GM23338 (cell line): Measurements from ENCODE around the gene LDLRAD2. TPM values are rescaled to one million over a fixed set of nuclear protein-coding genes. Genes with fewer than 3 reads are reported as not detected.

Experiments used
- ETS1 ChIP-seq: IDR thresholded peaks from 2 replicates; pipeline ENCODE4 v1.6.1; 2016; ENCODE audit warnings: antibody characterized with exemption
- JUNB ChIP-seq: IDR thresholded peaks from one replicate; pipeline ENCODE4 v1.6.1; 2016; ENCODE audit warnings: antibody characterized with exemption; ENCODE audit not compliant: unreplicated experiment
- NANOG ChIP-seq: IDR thresholded peaks from 2 replicates; pipeline ENCODE4 v1.6.1; 2016; ENCODE audit warnings: antibody characterized with exemption, borderline replicate concordance
- STAT1 ChIP-seq: IDR thresholded peaks from one replicate; pipeline ENCODE4 v1.6.1; 2016; ENCODE audit warnings: antibody characterized with exemption; ENCODE audit not compliant: unreplicated experiment
- ZNF331 ChIP-seq: fragments of 250-450 bp; sonication (Bioruptor Pico); IDR thresholded peaks from 2 replicates; pipeline ENCODE4 v1.5.0; 2020; ENCODE audit warnings: low read depth, mild to moderate bottlenecking, moderate library complexity
- polyA plus RNA-seq: library from polyadenylated mRNA; unstranded; fragments of >200 nt; fragmentation: Nextera tagmentation; extraction: Ambion mirVana; gene quantifications from 2 replicates; pipeline ENCODE4 v1.2.1, GENCODE V29; 2016
- total RNA-seq: library from RNA; depleted of rRNA; stranded (reverse); fragments of >200 nt; shearing (Covaris generic); gene quantifications from 2 replicates; pipeline ENCODE4 v1.2.3, GENCODE V29; 2014
- TF ChIP-seq, protein P1 (sequence below): fragments of 250-450 bp; sonication (Bioruptor Pico); IDR thresholded peaks from 2 replicates; pipeline ENCODE4 v1.5.0; 2020; ENCODE audit warnings: mild to moderate bottlenecking, moderate library complexity

Gene LDLRAD2
- total and polyA plus RNA-seq, 2 experiments from 2014 or later = 1.6 to 5.8 TPM

DNA sequence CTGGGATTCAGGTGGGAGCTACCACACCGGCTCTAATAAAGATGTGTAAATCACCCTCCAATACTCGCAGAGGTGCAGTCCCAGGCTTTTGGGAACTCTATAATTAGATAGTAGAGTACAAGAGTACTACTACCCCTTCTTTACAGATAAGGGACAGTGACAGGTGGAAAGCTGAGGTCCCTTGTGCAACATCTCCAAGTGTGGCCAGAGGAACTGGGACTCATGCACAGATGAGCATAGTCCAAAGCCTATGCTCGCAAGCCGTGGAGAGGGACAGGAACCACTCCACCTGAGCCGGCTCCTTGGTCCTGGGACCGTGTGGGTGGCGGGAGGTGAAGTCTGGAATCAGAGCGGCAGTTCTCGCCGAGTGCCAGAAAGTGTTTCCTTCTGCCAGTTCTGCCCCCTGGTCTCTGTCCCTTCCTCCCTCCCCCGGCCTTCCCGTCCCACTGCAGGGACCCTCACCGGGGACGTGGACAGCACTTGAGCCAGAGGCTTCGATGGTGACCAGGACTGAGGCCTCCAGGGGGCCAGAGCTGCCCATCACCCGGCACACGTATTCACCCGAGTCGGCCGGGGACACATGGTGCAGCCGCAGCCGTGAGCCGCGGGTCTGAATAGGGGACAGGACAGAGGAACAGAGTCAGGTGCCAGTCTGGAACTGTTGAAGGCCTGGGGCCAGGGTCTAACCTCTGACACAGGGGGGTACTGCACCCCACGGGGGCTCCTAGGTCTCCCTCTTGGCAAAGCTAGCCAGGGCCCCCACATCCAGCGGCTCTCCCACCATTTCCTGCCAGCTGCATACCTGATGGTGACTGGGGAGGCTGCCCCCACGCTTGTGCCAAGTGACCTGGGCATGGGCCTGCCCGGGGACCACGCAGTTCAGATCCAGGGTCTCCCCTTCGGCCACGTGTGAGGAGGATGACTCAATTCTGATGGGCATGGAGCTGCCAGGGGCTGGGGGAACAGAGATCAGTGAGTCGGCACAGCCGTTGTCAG lies 33.9 kb downstream of the LDLRAD2 start (continued):
- TF ChIP-seq, protein P1, sequence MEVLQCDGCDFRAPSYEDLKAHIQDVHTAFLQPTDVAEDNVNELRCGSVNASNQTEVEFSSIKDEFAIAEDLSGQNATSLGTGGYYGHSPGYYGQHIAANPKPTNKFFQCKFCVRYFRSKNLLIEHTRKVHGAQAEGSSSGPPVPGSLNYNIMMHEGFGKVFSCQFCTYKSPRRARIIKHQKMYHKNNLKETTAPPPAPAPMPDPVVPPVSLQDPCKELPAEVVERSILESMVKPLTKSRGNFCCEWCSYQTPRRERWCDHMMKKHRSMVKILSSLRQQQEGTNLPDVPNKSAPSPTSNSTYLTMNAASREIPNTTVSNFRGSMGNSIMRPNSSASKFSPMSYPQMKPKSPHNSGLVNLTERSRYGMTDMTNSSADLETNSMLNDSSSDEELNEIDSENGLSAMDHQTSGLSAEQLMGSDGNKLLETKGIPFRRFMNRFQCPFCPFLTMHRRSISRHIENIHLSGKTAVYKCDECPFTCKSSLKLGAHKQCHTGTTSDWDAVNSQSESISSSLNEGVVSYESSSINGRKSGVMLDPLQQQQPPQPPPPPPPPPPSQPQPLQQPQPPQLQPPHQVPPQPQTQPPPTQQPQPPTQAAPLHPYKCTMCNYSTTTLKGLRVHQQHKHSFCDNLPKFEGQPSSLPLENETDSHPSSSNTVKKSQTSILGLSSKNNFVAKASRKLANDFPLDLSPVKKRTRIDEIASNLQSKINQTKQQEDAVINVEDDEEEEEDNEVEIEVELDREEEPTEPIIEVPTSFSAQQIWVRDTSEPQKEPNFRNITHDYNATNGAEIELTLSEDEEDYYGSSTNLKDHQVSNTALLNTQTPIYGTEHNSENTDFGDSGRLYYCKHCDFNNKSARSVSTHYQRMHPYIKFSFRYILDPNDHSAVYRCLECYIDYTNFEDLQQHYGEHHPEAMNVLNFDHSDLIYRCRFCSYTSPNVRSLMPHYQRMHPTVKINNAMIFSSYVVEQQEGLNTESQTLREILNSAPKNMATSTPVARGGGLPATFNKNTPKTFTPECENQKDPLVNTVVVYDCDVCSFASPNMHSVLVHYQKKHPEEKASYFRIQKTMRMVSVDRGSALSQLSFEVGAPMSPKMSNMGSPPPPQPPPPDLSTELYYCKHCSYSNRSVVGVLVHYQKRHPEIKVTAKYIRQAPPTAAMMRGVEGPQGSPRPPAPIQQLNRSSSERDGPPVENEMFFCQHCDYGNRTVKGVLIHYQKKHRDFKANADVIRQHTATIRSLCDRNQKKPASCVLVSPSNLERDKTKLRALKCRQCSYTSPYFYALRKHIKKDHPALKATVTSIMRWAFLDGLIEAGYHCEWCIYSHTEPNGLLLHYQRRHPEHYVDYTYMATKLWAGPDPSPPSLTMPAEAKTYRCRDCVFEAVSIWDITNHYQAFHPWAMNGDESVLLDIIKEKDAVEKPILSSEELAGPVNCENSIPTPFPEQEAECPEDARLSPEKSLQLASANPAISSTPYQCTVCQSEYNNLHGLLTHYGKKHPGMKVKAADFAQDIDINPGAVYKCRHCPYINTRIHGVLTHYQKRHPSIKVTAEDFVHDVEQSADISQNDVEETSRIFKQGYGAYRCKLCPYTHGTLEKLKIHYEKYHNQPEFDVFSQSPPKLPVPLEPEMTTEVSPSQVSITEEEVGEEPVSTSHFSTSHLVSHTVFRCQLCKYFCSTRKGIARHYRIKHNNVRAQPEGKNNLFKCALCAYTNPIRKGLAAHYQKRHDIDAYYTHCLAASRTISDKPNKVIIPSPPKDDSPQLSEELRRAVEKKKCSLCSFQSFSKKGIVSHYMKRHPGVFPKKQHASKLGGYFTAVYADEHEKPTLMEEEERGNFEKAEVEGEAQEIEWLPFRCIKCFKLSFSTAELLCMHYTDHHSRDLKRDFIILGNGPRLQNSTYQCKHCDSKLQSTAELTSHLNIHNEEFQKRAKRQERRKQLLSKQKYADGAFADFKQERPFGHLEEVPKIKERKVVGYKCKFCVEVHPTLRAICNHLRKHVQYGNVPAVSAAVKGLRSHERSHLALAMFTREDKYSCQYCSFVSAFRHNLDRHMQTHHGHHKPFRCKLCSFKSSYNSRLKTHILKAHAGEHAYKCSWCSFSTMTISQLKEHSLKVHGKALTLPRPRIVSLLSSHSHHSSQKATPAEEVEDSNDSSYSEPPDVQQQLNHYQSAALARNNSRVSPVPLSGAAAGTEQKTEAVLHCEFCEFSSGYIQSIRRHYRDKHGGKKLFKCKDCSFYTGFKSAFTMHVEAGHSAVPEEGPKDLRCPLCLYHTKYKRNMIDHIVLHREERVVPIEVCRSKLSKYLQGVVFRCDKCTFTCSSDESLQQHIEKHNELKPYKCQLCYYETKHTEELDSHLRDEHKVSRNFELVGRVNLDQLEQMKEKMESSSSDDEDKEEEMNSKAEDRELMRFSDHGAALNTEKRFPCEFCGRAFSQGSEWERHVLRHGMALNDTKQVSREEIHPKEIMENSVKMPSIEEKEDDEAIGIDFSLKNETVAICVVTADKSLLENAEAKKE = no peak
- TF ChIP-seq ZNF331 (no peak), STAT1 (no peak), NANOG (no peak), ETS1 (no peak), JUNB (no peak)
